ENCODE measurements around the gene KRTAP10-1. TPM values are rescaled to one million over a fixed set of nuclear protein-coding genes. Genes with fewer than 3 reads are reported as not detected.

Gene KRTAP10-1
- total and polyA plus RNA-seq, 2 of the 8 experiments (the other 6 are each of a cell fraction or from before 2014, with no cell fraction given) = 0.08 TPM; not detected in 1

DNA sequence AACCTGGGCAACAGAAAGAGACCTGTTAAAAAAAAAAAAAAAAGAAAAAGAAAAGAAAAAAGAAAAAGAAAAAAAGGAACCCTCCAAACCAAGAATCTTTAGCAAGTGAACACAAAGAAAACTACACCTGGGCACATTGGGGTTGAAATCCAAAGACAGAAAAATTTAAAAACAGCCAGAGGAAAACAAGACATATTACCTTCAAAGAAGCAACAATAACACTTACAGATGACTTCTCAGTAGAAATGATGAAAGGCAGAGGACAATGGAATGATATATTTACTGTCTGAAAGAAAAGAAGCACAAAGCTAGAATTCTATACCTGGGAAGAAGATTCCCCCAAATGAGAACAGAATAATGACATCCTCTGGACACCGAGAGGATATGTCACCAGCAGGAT is 2.7 kb upstream of the KRTAP10-1 start:
- H3K79me2 ChIP-seq (ENCODE audit: control insufficient read depth in 1 of 2, insufficient read depth in 2 of 2, low read length in 2 of 2) = no peaks in the 10 kb centered on the region
- H3K23me2 ChIP-seq (ENCODE audit: low read depth, low read length) = no peaks in the 10 kb centered on the region
- TF ChIP-seq EZH2 (IDR thresholded peaks at IDR 0.05; ENCODE audit: low read depth, low read length, severe bottlenecking) (no peak), TAF7 (optimal IDR thresholded peaks at IDR 0.05; ENCODE audit: borderline replicate concordance, low read depth, low read length) (no peak), SIN3A (conservative IDR thresholded peaks at IDR 0.05 in 1 of 2, IDR thresholded peaks at IDR 0.05 in 1 of 2; ENCODE audit: low read depth in 1 of 2, low read length in 2 of 2) (no peak), HDAC6 (IDR thresholded peaks at IDR 0.05; ENCODE audit: low read depth, low read length) (no peak), CBX5 (IDR thresholded peaks at IDR 0.05; ENCODE audit: low read depth, low read length) (no peak), POLR2A (IDR thresholded peaks at IDR 0.05; ENCODE audit: control extremely low read depth in 1 of 2, low read depth in 2 of 2, low read length in 2 of 2) (no peak), TEAD4 (IDR thresholded peaks at IDR 0.05; ENCODE audit: low read depth, low read length) (no peak), KDM5A (IDR thresholded peaks at IDR 0.05; ENCODE audit: low read length) (no peak), ASH2L (IDR thresholded peaks at IDR 0.05; ENCODE audit: low read length) (no peak), KDM4A (IDR thresholded peaks at IDR 0.05; ENCODE audit: low read depth, low read length, severe bottlenecking) (no peak)
- H4K5ac ChIP-seq (ENCODE audit: insufficient read length, low read depth, low read length) = no peak overlapping the region
- peaks cover 0 to 5% (median under 1%) of the 10 kb centered on the region in 4 experiments; a peak in 3 of 7 replicates for H3K4me1 ChIP-seq (replicated peaks in 1 of 4; ENCODE audit: control insufficient read depth in 3 of 4, insufficient read depth in 4 of 4, low read length in 3 of 4)
- H3K18ac ChIP-seq (ENCODE audit: extremely low read depth, low read length) = no peak overlapping the region
- no peak overlapping the region for H3K4me2 ChIP-seq (ENCODE audit: insufficient read depth in 1 of 2, low read depth in 2 of 2, low read length in 2 of 2)
- H4K20me1 ChIP-seq (replicated peaks in 1 of 2; ENCODE audit: control insufficient read depth in 1 of 2, insufficient read depth in 2 of 2, low read length in 2 of 2) = no peaks in the 10 kb centered on the region
- H3K9me3 ChIP-seq (ENCODE audit: insufficient read depth in 2 of 2, low read depth in 1 of 2, low read length in 1 of 2) = peaks cover 3 to 4% of the 10 kb centered on the region in 2 experiments; a peak in 1 of 4 replicates
- no peak overlapping the region for H2BK5ac ChIP-seq (ENCODE audit: low read depth, low read length)
- H3K4me3 ChIP-seq (ENCODE audit: extremely low read depth in 1 of 4, insufficient read depth in 2 of 4, low read depth in 3 of 4, low read length in 4 of 4) = no peak overlapping the region
- H3K27me3 ChIP-seq (replicated peaks in 1 of 4; ENCODE audit: control insufficient read depth in 3 of 4, extremely low read depth in 1 of 4, insufficient read depth in 3 of 4, low read length in 3 of 4) = no peaks in the 10 kb centered on the region
- 100% methylated on average over 1 of the region's 1 CpG; no CpG with 5 or more reads in 1 of the 2 experiments for WGBS, 2 experiments (ENCODE audit: extremely low coverage in 1 of 2, insufficient coverage in 1 of 2, insufficient read length in 1 of 2, insufficient replicate concordance in 2 of 2, low coverage in 1 of 2, low lambda C conversion rate in 2 of 2, missing lambda C conversion rate in 1 of 2)
- DNase-seq (ENCODE audit: low read depth in 1 of 2, low spot score in 2 of 2) = no peak
- H3K4ac ChIP-seq (replicated peaks; ENCODE audit: insufficient read length, low read depth, low read length) = no peak overlapping the region
- no peak overlapping the region for H2BK12ac ChIP-seq (ENCODE audit: low read depth, low read length)
- CTCF ChIA-PET (ENCODE audit: partially characterized antibody) = interaction anchor here (0.6 kb wide), 1 partner anchor 155 kb away, joined by 3 read pairs; no protein-coding TSS in a partner anchor
- H3K14ac ChIP-seq (ENCODE audit: insufficient read length) = no peak overlapping the region
- no peak overlapping the region for H3K56ac ChIP-seq (replicated peaks; ENCODE audit: insufficient read length, low read depth, low read length)
- H4K91ac ChIP-seq (replicated peaks; ENCODE audit: insufficient read length, low read length) = no peak overlapping the region
- no peak overlapping the region for H2BK20ac ChIP-seq (ENCODE audit: low read length)
- POLR2A ChIA-PET (ENCODE audit: partially characterized antibody) = no interaction called here
- H2AK5ac ChIP-seq (ENCODE audit: low read depth, low read length) = no peak overlapping the region
- H3K36me3 ChIP-seq (ENCODE audit: control insufficient read depth in 2 of 4, insufficient read depth in 4 of 4, low read length in 3 of 4) = no peaks in the 10 kb centered on the region
- no peak overlapping the region for H2AFZ ChIP-seq (ENCODE audit: low read length)
- no peaks in the 10 kb centered on the region for H3K79me1 ChIP-seq (ENCODE audit: low read depth, low read length)
- no peak overlapping the region for H2BK120ac ChIP-seq (replicated peaks; ENCODE audit: low read depth, low read length)
- no peak overlapping the region for H3K23ac ChIP-seq (ENCODE audit: insufficient read length)
- H3K9ac ChIP-seq (replicated peaks in 1 of 4; ENCODE audit: extremely low read depth in 1 of 4, low read depth in 3 of 4, low read length in 3 of 4) = no peak overlapping the region
- no peak overlapping the region for H2BK15ac ChIP-seq (ENCODE audit: low read length)
- no peak overlapping the region for H4K8ac ChIP-seq (ENCODE audit: extremely low read depth, insufficient read depth, low read length)
- FAIRE-seq = no peak
- H3K27ac ChIP-seq (ENCODE audit: low read depth, low read length) = no peak overlapping the region

All from H1 (cell line).